H1 (cell line): ENCODE results near the gene NCOA1. TPM values are rescaled to one million over a fixed set of nuclear protein-coding genes. Genes with fewer than 3 reads are reported as not detected.

Source experiments
- CTCF ChIA-PET: fragments of 300-600 bp; sonication (Branson Sonifier 250); formaldehyde crosslinking; loops from one replicate; lab custom pipeline; 2021; ENCODE audit not compliant: partially characterized antibody; lab: Charles Lee
- POLR2A ChIA-PET: fragments of 300-600 bp; sonication (Branson Sonifier 250); formaldehyde crosslinking; loops from one replicate; lab custom pipeline; 2021; ENCODE audit warnings: inconsistent platforms; ENCODE audit not compliant: partially characterized antibody; lab: Charles Lee
- DNase-seq, 2 experiments: peaks; one replicate each; pipeline versions ENCODE4 v3.0.0 to v3.0.0-alpha.2; 2010 to 2022; ENCODE audit warnings: low spot score in 2 of 2, low read depth in 1 of 2, mixed read lengths in 1 of 2
- FAIRE-seq: peaks from 2 replicates; lab custom pipeline; 2011; peaks lifted over from hg19 to GRCh38; lab: Jason Lieb, UNC
- H2AFZ ChIP-seq: 2 replicates; pipeline ENCODE4 v1.8.1; 2012; ENCODE audit warnings: low read length, inconsistent platforms
- H2AK5ac ChIP-seq: 2 replicates; pipeline ENCODE4 v1.6.1; 2013; ENCODE audit warnings: low read depth, low read length
- H2BK120ac ChIP-seq: replicated peaks from 2 replicates; pipeline ENCODE3; 2013; ENCODE audit warnings: low read depth, low read length, inconsistent platforms
- H2BK12ac ChIP-seq: 2 replicates; pipeline ENCODE4 v1.6.1; 2013; ENCODE audit warnings: low read depth, low read length
- H2BK15ac ChIP-seq: 2 replicates; pipeline ENCODE4 v1.6.1; 2013; ENCODE audit warnings: low read length
- H2BK20ac ChIP-seq: 2 replicates; pipeline ENCODE4 v1.6.1; 2013; ENCODE audit warnings: low read length
- H2BK5ac ChIP-seq: 2 replicates; pipeline ENCODE4 v1.6.1; 2013; ENCODE audit warnings: low read depth, low read length
- H3K14ac ChIP-seq: 2 replicates; pipeline ENCODE4 v1.6.1; 2013; ENCODE audit warnings: inconsistent platforms; ENCODE audit not compliant: insufficient read length
- H3K18ac ChIP-seq: 2 replicates; pipeline ENCODE4 v1.6.1; 2013; ENCODE audit warnings: low read length; ENCODE audit errors: extremely low read depth
- H3K23ac ChIP-seq: 2 replicates; pipeline ENCODE4 v1.6.1; 2013; ENCODE audit warnings: inconsistent platforms; ENCODE audit not compliant: insufficient read length
- H3K23me2 ChIP-seq: 2 replicates; pipeline ENCODE4 v1.6.1; 2013; ENCODE audit warnings: low read depth, low read length
- H3K27ac ChIP-seq: 2 replicates; pipeline ENCODE4 v1.6.1; 2011; ENCODE audit warnings: low read depth, low read length, inconsistent platforms
- H3K27me3 ChIP-seq, 4 experiments: replicated peaks in 1 of 4; 1 replicate in 1 of 4; 2 replicates in 3 of 4; pipeline versions ENCODE4 v1.6.1 to v1.8.1; 2011 to 2013; ENCODE audit warnings: low read length in 3 of 4, mild to moderate bottlenecking in 3 of 4, inconsistent platforms in 2 of 4, mixed read lengths in 2 of 4, moderate library complexity in 1 of 4; ENCODE audit not compliant: control insufficient read depth in 3 of 4, insufficient read depth in 3 of 4; ENCODE audit errors: extremely low read depth in 1 of 4
- H3K36me3 ChIP-seq, 4 experiments: 2 replicates each; pipeline versions ENCODE4 v1.6.1 to v1.8.1; 2011 to 2013; ENCODE audit warnings: mild to moderate bottlenecking in 4 of 4, low read length in 3 of 4, moderate library complexity in 2 of 4, control low read depth in 1 of 4, inconsistent platforms in 1 of 4; ENCODE audit not compliant: insufficient read depth in 4 of 4, control insufficient read depth in 2 of 4
- H3K4ac ChIP-seq: replicated peaks from 2 replicates; pipeline ENCODE3; 2013; ENCODE audit warnings: low read length, low read depth, mixed read lengths, inconsistent platforms; ENCODE audit not compliant: insufficient read length
- H3K4me1 ChIP-seq, 4 experiments: replicated peaks in 1 of 4; 1 replicate in 1 of 4; 2 replicates in 3 of 4; pipeline versions ENCODE4 v1.6.1 to v1.8.1; 2011 to 2013; ENCODE audit warnings: low read length in 3 of 4, inconsistent platforms in 2 of 4, mixed read lengths in 1 of 4; ENCODE audit not compliant: insufficient read depth in 4 of 4, control insufficient read depth in 3 of 4
- H3K4me2 ChIP-seq, 2 experiments: 2 replicates each; pipeline versions ENCODE4 v1.6.1 to v1.8.1; 2011 to 2013; ENCODE audit warnings: low read depth in 2 of 2, low read length in 2 of 2, control low read depth in 1 of 2, inconsistent platforms in 1 of 2, mild to moderate bottlenecking in 1 of 2; ENCODE audit not compliant: insufficient read depth in 1 of 2
- H3K4me3 ChIP-seq, 4 experiments: fragments of 200-600, 300-600 bp in 1 of 4; sonication (generic), shearing (Covaris generic), sonication (Bioruptor Twin) in 1 of 4; 2 replicates each; pipeline versions ENCODE4 v1.5.1 to v1.8.1; 2011 to 2016; ENCODE audit warnings: low read length in 4 of 4, low read depth in 3 of 4, control low read depth in 2 of 4, inconsistent platforms in 2 of 4, mild to moderate bottlenecking in 2 of 4, mixed read lengths in 1 of 4, moderate library complexity in 1 of 4; ENCODE audit not compliant: insufficient read depth in 2 of 4; ENCODE audit errors: extremely low read depth in 1 of 4
- H3K56ac ChIP-seq: replicated peaks from 2 replicates; pipeline ENCODE3; 2013; ENCODE audit warnings: low read depth, mild to moderate bottlenecking, mixed read lengths, low read length, inconsistent platforms; ENCODE audit not compliant: insufficient read length
- H3K79me1 ChIP-seq: 2 replicates; pipeline ENCODE4 v1.6.1; 2013; ENCODE audit warnings: low read depth, low read length, control low read depth
- H3K79me2 ChIP-seq, 2 experiments: 2 replicates each; pipeline versions ENCODE4 v1.6.1 to v1.8.1; 2012 to 2013; ENCODE audit warnings: low read length in 2 of 2, mild to moderate bottlenecking in 2 of 2, inconsistent platforms in 1 of 2; ENCODE audit not compliant: insufficient read depth in 2 of 2, control insufficient read depth in 1 of 2
- H3K9ac ChIP-seq, 4 experiments: replicated peaks in 1 of 4; 1 replicate in 1 of 4; 2 replicates in 3 of 4; pipeline versions ENCODE4 v1.6.1 to v1.8.1; 2011 to 2013; ENCODE audit warnings: low read depth in 3 of 4, low read length in 3 of 4, control low read depth in 2 of 4, mild to moderate bottlenecking in 2 of 4, moderate library complexity in 2 of 4, inconsistent platforms in 1 of 4; ENCODE audit errors: extremely low read depth in 1 of 4
- H3K9me3 ChIP-seq, 2 experiments: 2 replicates each; pipeline versions ENCODE4 v1.6.1 to v1.8.1; 2012 to 2013; ENCODE audit warnings: mild to moderate bottlenecking in 2 of 2, moderate library complexity in 2 of 2, control low read depth in 1 of 2, inconsistent platforms in 1 of 2, low read depth in 1 of 2, low read length in 1 of 2, mixed read lengths in 1 of 2; ENCODE audit not compliant: insufficient read depth in 2 of 2
- H4K20me1 ChIP-seq, 2 experiments: replicated peaks in 1 of 2; 2 replicates each; pipeline versions ENCODE3 to v1.8.1; 2011 to 2013; ENCODE audit warnings: inconsistent platforms in 2 of 2, low read length in 2 of 2, mild to moderate bottlenecking in 1 of 2; ENCODE audit not compliant: insufficient read depth in 2 of 2, control insufficient read depth in 1 of 2
- H4K5ac ChIP-seq: 2 replicates; pipeline ENCODE4 v1.6.1; 2013; ENCODE audit warnings: low read length, low read depth, mixed read lengths, inconsistent platforms; ENCODE audit not compliant: insufficient read length
- H4K8ac ChIP-seq: 2 replicates; pipeline ENCODE4 v1.8.0; 2013; ENCODE audit warnings: mild to moderate bottlenecking, moderate library complexity, low read length, inconsistent platforms; ENCODE audit not compliant: insufficient read depth; ENCODE audit errors: extremely low read depth
- H4K91ac ChIP-seq: replicated peaks from 2 replicates; pipeline ENCODE3; 2013; ENCODE audit warnings: low read length, mixed read lengths, inconsistent platforms; ENCODE audit not compliant: insufficient read length
- ASH2L ChIP-seq: fragments of 200-600, 300-600 bp; sonication (generic); IDR thresholded peaks from one replicate; pipeline ENCODE4 v1.7.1; 2017; ENCODE audit warnings: low read length
- ATF3 ChIP-seq: IDR thresholded peaks from 2 replicates; pipeline ENCODE4 v1.6.1; 2011; ENCODE audit warnings: low read depth, mild to moderate bottlenecking, low read length; ENCODE audit not compliant: insufficient read depth
- BRCA1 ChIP-seq: IDR thresholded peaks from 2 replicates; pipeline ENCODE4 v1.6.1; 2012; ENCODE audit warnings: low read depth, low read length, improper control_type of control experiment
- CBX8 ChIP-seq: fragments of 300-800, 300-1000 bp; sonication (generic); IDR thresholded peaks from 2 replicates; pipeline ENCODE4 v1.7.1; 2016; ENCODE audit warnings: low read depth, low read length, borderline replicate concordance
- CEBPB ChIP-seq: IDR thresholded peaks from 2 replicates; pipeline ENCODE4 v1.6.1; 2012; ENCODE audit warnings: low read depth, low read length
- CTBP2 ChIP-seq: IDR thresholded peaks from 2 replicates; pipeline ENCODE4 v1.7.0; 2011; ENCODE audit warnings: borderline replicate concordance, mild to moderate bottlenecking, moderate library complexity, mixed read lengths, low read length; ENCODE audit not compliant: insufficient read depth, insufficient read length
- FOSL1 ChIP-seq: IDR thresholded peaks from 2 replicates; pipeline ENCODE4 v1.6.1; 2011; ENCODE audit warnings: mild to moderate bottlenecking, low read depth, low read length, moderate library complexity; ENCODE audit not compliant: insufficient read depth
- NANOG ChIP-seq: IDR thresholded peaks from 2 replicates; pipeline ENCODE4 v1.6.1; 2011; ENCODE audit warnings: low read length, low read depth, mild to moderate bottlenecking, inconsistent platforms; ENCODE audit not compliant: insufficient read depth, poor library complexity, severe bottlenecking
- POLR2A ChIP-seq, 2 experiments: IDR thresholded peaks; 1 replicate in 1 of 2; 2 replicates in 1 of 2; pipeline ENCODE4 v1.6.1; 2011; ENCODE audit warnings: low read depth in 2 of 2, low read length in 2 of 2, mild to moderate bottlenecking in 2 of 2; ENCODE audit errors: control extremely low read depth in 1 of 2
- RAD21 ChIP-seq, 2 experiments: IDR thresholded peaks in 1 of 2; conservative IDR thresholded peaks in 1 of 2; 2 replicates each; pipeline ENCODE4 v1.6.1; 2011; ENCODE audit warnings: low read depth in 2 of 2, low read length in 2 of 2, improper control_type of control experiment in 1 of 2, inconsistent platforms in 1 of 2, mild to moderate bottlenecking in 1 of 2, moderate library complexity in 1 of 2
- RBBP5 ChIP-seq: IDR thresholded peaks from 2 replicates; pipeline ENCODE4 v1.7.1; 2012; ENCODE audit warnings: low read depth, mild to moderate bottlenecking, inconsistent platforms, low read length, moderate library complexity, borderline replicate concordance
- RXRA ChIP-seq: IDR thresholded peaks from 2 replicates; pipeline ENCODE4 v1.6.1; 2011; ENCODE audit warnings: low read depth, mild to moderate bottlenecking, low read length, moderate library complexity; ENCODE audit not compliant: insufficient read depth
- SUZ12 ChIP-seq: fragments of 200-600 bp; sonication (generic); IDR thresholded peaks from 2 replicates; pipeline ENCODE4 v1.6.1; 2012; ENCODE audit warnings: mild to moderate bottlenecking, inconsistent platforms, low read length, moderate library complexity, mixed read lengths
- WGBS, 2 experiments: shearing (Covaris generic) in 1 of 2; methylation state at CpG; one replicate each; pipeline versions ENCODE4 v1.1.6 to v1.1.7; 2013 to 2015; ENCODE audit warnings: low lambda C conversion rate in 2 of 2, mixed read lengths in 2 of 2, inconsistent platforms in 1 of 2, low coverage in 1 of 2, missing lambda C conversion rate in 1 of 2; ENCODE audit not compliant: insufficient replicate concordance in 2 of 2, insufficient coverage in 1 of 2, insufficient read length in 1 of 2; ENCODE audit errors: extremely low coverage in 1 of 2, missing lambda C conversion rate in 1 of 2; 5-methylcytosine and 5-hydroxymethylcytosine counted together
- polyA plus RNA-seq, 7 experiments: library from polyadenylated mRNA; depleted of rRNA in 3 of 7; stranded (reverse) in 5 of 7; unstranded in 2 of 7; fragments of >200 nt in 5 of 7; fragments of 200-250 nt in 2 of 7; gene quantifications; 1 replicate in 5 of 7; 2 replicates in 1 of 7; 4 replicates in 1 of 7; pipeline versions ENCODE4 v1.2.1 to v1.2.3, GENCODE V29; 2011 to 2013; ENCODE audit warnings: missing spikeins in 2 of 7, mixed read lengths in 2 of 7
- total RNA-seq: library from RNA; stranded (reverse); fragmentation: NEBNext Ultra II Directional; extraction: Animal tissue kit (Norgen Biotek cat#: 25700); gene quantifications from 2 replicates; pipeline ENCODE4 v1.2.1, GENCODE V29; 2021

NCOA1 gene
- total and polyA plus RNA-seq, 2 of the 8 experiments (the other 6 are each of a cell fraction or from before 2014, with no cell fraction given) = 12.8 to 17.9 TPM

GRCh38 chr2:24623535-24623934 is 132.5 kb downstream of the NCOA1 start:
- FAIRE-seq = no peak
- TF ChIP-seq CEBPB (no peak), RXRA (no peak), FOSL1 (no peak), ATF3 (no peak), POLR2A (IDR thresholded peaks at IDR 0.05; ENCODE audit: control extremely low read depth in 1 of 2, low read depth in 2 of 2, low read length in 2 of 2) (no peak), SUZ12 (no peak), RAD21 (IDR thresholded peaks at IDR 0.05 in 1 of 2, conservative IDR thresholded peaks at IDR 0.05 in 1 of 2; ENCODE audit: low read depth in 2 of 2, low read length in 2 of 2) (no peak), RBBP5 (no peak), ASH2L (no peak), BRCA1 (no peak), CTBP2 (no peak), CBX8 (no peak), NANOG (no peak)

More at GRCh38 chr2:24623535-24623934, 132.5 kb downstream of the NCOA1 start:
- ChIA-PET CTCF (interaction anchor here (3.1 kb wide), 1 partner anchor 10 kb away, joined by 22 read pairs; no protein-coding TSS in a partner anchor), POLR2A (no interaction called here)
- Histone ChIP-seq H3K18ac (no peak overlapping the region), H3K4ac (no peak overlapping the region), H4K91ac (no peak overlapping the region), H3K9me3 (no peaks in the 10 kb centered on the region), H3K79me1 (no peaks in the 10 kb centered on the region), H3K23ac (no peak overlapping the region), H2BK15ac (no peak overlapping the region), H3K27me3 (no peaks in the 10 kb centered on the region), H2BK120ac (no peak overlapping the region), H3K27ac (no peak overlapping the region), H2AK5ac (no peak overlapping the region), H4K8ac (no peak overlapping the region), H2BK12ac (no peak overlapping the region), H3K14ac (no peak overlapping the region), H3K4me1 (no peaks in the 10 kb centered on the region; a peak in 1 of 7 replicates), H2AFZ (no peak overlapping the region), H4K20me1 (no peaks in the 10 kb centered on the region), H2BK20ac (no peak overlapping the region), H3K56ac (no peak overlapping the region), H3K23me2 (no peaks in the 10 kb centered on the region), H3K79me2 (no peaks in the 10 kb centered on the region), H3K9ac (no peak overlapping the region), H2BK5ac (no peak overlapping the region), H3K4me2 (no peak overlapping the region), H4K5ac (no peak overlapping the region), H3K36me3 (no peaks in the 10 kb centered on the region; a peak in 1 of 8 replicates), H3K4me3 (no peak overlapping the region)
- no peak for DNase-seq
- 89% methylated on average over 4 of the region's 4 CpGs; no CpG with 5 or more reads in 1 of the 2 experiments for WGBS, 2 experiments
